NB4 (cell line): ENCODE results near the gene ALG6.

Source experiments
- DNase-seq: peaks from one replicate; pipeline ENCODE4 v3.0.0; 2010; ENCODE audit warnings: low read depth
- H3K4me3 ChIP-seq: one replicate; pipeline ENCODE4 v1.5.1; 2011; ENCODE audit warnings: mild to moderate bottlenecking, low read depth, low read length, moderate library complexity
- CTCF ChIP-seq: IDR thresholded peaks from one replicate; pipeline ENCODE4 v1.5.1; 2012; ENCODE audit warnings: low read depth, low read length
- MYC ChIP-seq: IDR thresholded peaks from 2 replicates; pipeline ENCODE4 v1.6.1; 2011; ENCODE audit warnings: low read depth, low read length
- POLR2A ChIP-seq: IDR thresholded peaks from 2 replicates; pipeline ENCODE4 v1.6.1; 2011; ENCODE audit warnings: mild to moderate bottlenecking; ENCODE audit not compliant: insufficient read length; ENCODE audit errors: extremely low read depth
- TF ChIP-seq, protein P1 (sequence below): IDR thresholded peaks from 2 replicates; pipeline ENCODE4 v1.6.1; 2011; ENCODE audit warnings: low read depth, low read length

The ALG6 gene

DNA sequence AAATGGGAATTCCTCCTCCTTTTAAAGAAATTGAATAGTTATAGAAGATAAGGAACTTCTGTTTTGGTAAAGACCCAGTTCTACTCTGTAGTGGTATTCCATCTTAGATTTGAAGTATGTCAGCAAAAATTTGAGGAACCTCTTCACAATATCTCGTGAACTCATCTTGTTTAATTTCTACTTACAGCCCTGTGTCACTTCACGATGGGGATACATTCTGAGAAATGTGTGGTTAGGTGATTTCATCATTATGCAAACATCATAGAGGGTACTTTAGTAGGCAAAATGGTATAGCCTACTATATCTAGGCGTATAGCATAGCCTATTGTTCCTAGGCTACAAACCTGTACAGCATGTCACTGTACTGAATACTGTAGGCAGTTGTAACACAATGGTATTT, 36.0 kb downstream of the ALG6 start:
- no peak for TF ChIP-seq POLR2A
- TF ChIP-seq, protein P1, sequence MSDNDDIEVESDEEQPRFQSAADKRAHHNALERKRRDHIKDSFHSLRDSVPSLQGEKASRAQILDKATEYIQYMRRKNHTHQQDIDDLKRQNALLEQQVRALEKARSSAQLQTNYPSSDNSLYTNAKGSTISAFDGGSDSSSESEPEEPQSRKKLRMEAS = no peak
- no peak for TF ChIP-seq MYC
- TF ChIP-seq CTCF = no peak
- peak; percentile 48 for DNase-seq
- no peak overlapping the region for H3K4me3 ChIP-seq

GRCh38 chr1:63405021-63405420, 37.6 kb downstream of the ALG6 start:
- TF ChIP-seq, protein P1 = no peak
- TF ChIP-seq POLR2A (no peak), MYC (no peak), CTCF (no peak)
- no peak for DNase-seq
- no peak overlapping the region for H3K4me3 ChIP-seq

GRCh38 chr1:63405987-63406386, 38.6 kb downstream of the ALG6 start:
- no peak overlapping the region for H3K4me3 ChIP-seq
- TF ChIP-seq MYC (no peak), CTCF (no peak), POLR2A (no peak)
- TF ChIP-seq, protein P1 = no peak
- DNase-seq = no peak

- TF ChIP-seq MYC (no peak), CTCF (no peak), POLR2A (no peak)
- TF ChIP-seq, protein P1 = no peak
- H3K4me3 ChIP-seq = no peak overlapping the region
- no peak for DNase-seq
Observed at GRCh38 chr1:63407002-63407401, 39.6 kb downstream of the ALG6 start.

DNA sequence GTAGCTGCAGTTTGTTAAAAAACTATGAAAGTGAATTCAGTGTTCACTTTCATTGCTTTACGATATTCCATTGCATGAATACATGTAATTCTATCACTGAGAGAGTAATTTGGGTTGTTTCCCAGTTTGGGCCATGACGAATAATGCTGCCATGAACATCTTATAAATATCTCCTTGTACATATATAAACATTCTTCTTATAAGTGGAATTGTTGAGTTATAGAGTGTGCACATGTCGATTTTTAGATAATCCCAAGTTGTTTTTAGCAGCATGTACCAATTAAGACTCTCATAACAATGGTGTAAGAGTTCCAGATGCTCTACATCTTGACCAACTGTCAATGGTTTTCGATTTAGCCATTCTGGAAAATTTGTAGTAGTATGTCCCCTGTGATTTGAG, 40.9 kb downstream of the ALG6 start:
- DNase-seq = no peak
- no peak for TF ChIP-seq CTCF
- no peak for TF ChIP-seq POLR2A
- TF ChIP-seq, protein P1 = no peak
- no peak for TF ChIP-seq MYC

DNA sequence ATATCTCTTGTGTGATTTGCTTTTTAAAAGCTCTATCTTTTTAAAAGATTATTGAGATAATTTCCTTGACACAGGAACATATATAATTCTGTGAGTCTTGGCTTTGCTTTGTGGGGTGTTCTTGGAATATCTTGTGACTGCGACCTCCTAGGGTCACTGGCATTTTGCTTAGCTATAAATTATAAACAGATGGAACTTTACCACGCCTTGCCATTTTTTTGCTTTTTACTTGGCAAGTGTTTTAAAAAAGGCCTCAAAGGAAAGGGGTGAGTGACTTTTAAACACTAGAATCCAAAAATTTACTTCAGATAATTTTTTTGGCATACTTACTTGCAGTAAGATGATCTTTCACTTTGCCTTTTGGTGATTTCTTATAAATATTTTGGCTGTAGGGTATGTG, 43.6 kb downstream of the ALG6 start:
- no peak for DNase-seq

More for the DNA sequence above, 40.9 kb downstream of the ALG6 start:
- no peak overlapping the region for H3K4me3 ChIP-seq

More for the DNA sequence above, 43.6 kb downstream of the ALG6 start:
- no peak for TF ChIP-seq POLR2A
- TF ChIP-seq, protein P1 = no peak
- no peak for TF ChIP-seq CTCF
- no peak for TF ChIP-seq MYC
- H3K4me3 ChIP-seq = no peak overlapping the region
